ENCODE measurements around the gene KRTAP5-4.
"Not testable (repeated sequence)": the region's sequence is repeated elsewhere in the genome, so short reads cannot be mapped to it uniquely, and the experiment has no call there.

Gene KRTAP5-4

GRCh38 chr11:1622086-1622485, at the start of gene KRTAP5-4:
Gene KRTAP5-4, minus strand, starts transcription at chr11:1622138. Its CDS starts 45 bp downstream, at chr11:1622093.
- no peak for DNase-seq (ENCODE audit: low read depth in 4 of 4, low spot score in 1 of 4)

- DNase-seq (ENCODE audit: low read depth in 4 of 4, low spot score in 1 of 4), result no peak
Measured at GRCh38 chr11:1671658-1672057, 49.7 kb upstream of the KRTAP5-4 start.

GRCh38 chr11:1670905-1671371, 49.0 kb upstream of the KRTAP5-4 start:
- no peak for DNase-seq (ENCODE audit: low read depth in 4 of 4, low spot score in 1 of 4)

- not testable (repeated sequence) for DNase-seq (ENCODE audit: low read depth in 4 of 4, low spot score in 1 of 4)
Measured at GRCh38 chr11:1670457-1670856, 48.5 kb upstream of the KRTAP5-4 start.

- DNase-seq (ENCODE audit: low read depth in 4 of 4, low spot score in 1 of 4), result no peak
Measured at GRCh38 chr11:1669546-1670218, 47.7 kb upstream of the KRTAP5-4 start.

GRCh38 chr11:1668911-1669473, 47.1 kb upstream of the KRTAP5-4 start:
- DNase-seq (ENCODE audit: low read depth in 4 of 4, low spot score in 1 of 4), result no peak

GRCh38 chr11:1667906-1668305, 46.0 kb upstream of the KRTAP5-4 start:
- no peak for DNase-seq (ENCODE audit: low read depth in 4 of 4, low spot score in 1 of 4)

- no peak for DNase-seq (ENCODE audit: low read depth in 4 of 4, low spot score in 1 of 4)
Measured at GRCh38 chr11:1667121-1667850, 45.3 kb upstream of the KRTAP5-4 start.

GRCh38 chr11:1665313-1665712, 43.4 kb upstream of the KRTAP5-4 start:
- no peak for DNase-seq (ENCODE audit: low read depth in 4 of 4, low spot score in 1 of 4)

- DNase-seq (ENCODE audit: low read depth in 4 of 4, low spot score in 1 of 4), result not testable (repeated sequence)
Measured at GRCh38 chr11:1662699-1663283, 40.9 kb upstream of the KRTAP5-4 start.

GRCh38 chr11:1661454-1662269, 39.7 kb upstream of the KRTAP5-4 start:
- DNase-seq (ENCODE audit: low read depth in 4 of 4, low spot score in 1 of 4), result not testable (repeated sequence)

GRCh38 chr11:1660111-1660867, 38.4 kb upstream of the KRTAP5-4 start:
- no peak for DNase-seq (ENCODE audit: low read depth in 4 of 4, low spot score in 1 of 4)

GRCh38 chr11:1659506-1659905, 37.6 kb upstream of the KRTAP5-4 start:
- no peak for DNase-seq (ENCODE audit: low read depth in 4 of 4, low spot score in 1 of 4)

- no peak for DNase-seq (ENCODE audit: low read depth in 4 of 4, low spot score in 1 of 4)
Measured at GRCh38 chr11:1656670-1657069, 34.7 kb upstream of the KRTAP5-4 start.

GRCh38 chr11:1656061-1656441, 34.1 kb upstream of the KRTAP5-4 start:
- DNase-seq (ENCODE audit: low read depth in 4 of 4, low spot score in 1 of 4), result no peak

GRCh38 chr11:1655168-1656060, 33.5 kb upstream of the KRTAP5-4 start:
- DNase-seq (ENCODE audit: low read depth in 4 of 4, low spot score in 1 of 4), result no peak

GRCh38 chr11:1654388-1655167, 32.6 kb upstream of the KRTAP5-4 start:
- no peak for DNase-seq (ENCODE audit: low read depth in 4 of 4, low spot score in 1 of 4)
